ENCODE measurements around the gene PHACTR4. TPM values are rescaled to one million over a fixed set of nuclear protein-coding genes. Genes with fewer than 3 reads are reported as not detected.

The PHACTR4 gene
- total and polyA plus RNA-seq, 2 donors (not counting 3 experiments of a cell fraction or from before 2014, with no cell fraction given): 25.4 to 61.0 TPM

GRCh38 chr1:28518000-28518744, 148.6 kb downstream of the PHACTR4 start:
- Histone ChIP-seq H3K9ac (replicated peaks; ENCODE audit: extremely low read depth, insufficient read depth, low read length) (peak overlapping the region; percentile 75), H3K79me2 (ENCODE audit: control insufficient read depth, insufficient read depth, low read length) (peaks cover 41% of the 10 kb centered on the region), H3K4me3 (replicated peaks in 1 of 3; ENCODE audit: insufficient read depth in 1 of 3, low read depth in 1 of 3, low read length in 3 of 3) (peak overlapping the region; percentile 52 to 73 (median 57)), H3K36me3 (ENCODE audit: control insufficient read depth in 2 of 2, extremely low read depth in 1 of 2, insufficient read depth in 2 of 2, low read length in 2 of 2) (peaks cover 0 to 3% of the 10 kb centered on the region in 2 experiments), H4K20me1 (replicated peaks; ENCODE audit: control insufficient read depth, extremely low read depth, insufficient read depth, low read length) (no peaks in the 10 kb centered on the region), H3K9me1 (replicated peaks; ENCODE audit: control insufficient read depth, extremely low read depth, insufficient read depth, low read length) (no peaks in the 10 kb centered on the region), H3K4me1 (ENCODE audit: control insufficient read depth, extremely low read depth, insufficient read depth, low read length) (peaks cover 14% of the 10 kb centered on the region), H3K9me3 (replicated peaks; ENCODE audit: control insufficient read depth, insufficient read depth, low read length) (no peaks in the 10 kb centered on the region), H3K27me3 (ENCODE audit: control insufficient read depth in 2 of 2, insufficient read depth in 2 of 2, low read length in 2 of 2) (no peaks in the 10 kb centered on the region), H3K27ac (ENCODE audit: insufficient read depth, low read depth, low read length) (peak overlapping the region; percentile 46), H2AFZ (ENCODE audit: low read depth, low read length) (peak overlapping the region; percentile 73), H3K4me2 (ENCODE audit: insufficient read depth, low read length) (peak overlapping the region; percentile 92)
- DNase-seq (ENCODE audit: low read depth, low spot score) (peak; percentile 91), FAIRE-seq (peak; percentile 82)
- TF ChIP-seq POLR2A (IDR thresholded peaks at IDR 0.05; ENCODE audit: low read depth, low read length) (peak; percentile 87), CTCF (IDR thresholded peaks at IDR 0.05; ENCODE audit: extremely low read depth in 1 of 2, insufficient read depth in 1 of 2, low read depth in 1 of 2, low read length in 2 of 2) (peak; percentile 94 to 98), MYC (IDR thresholded peaks at IDR 0.05; ENCODE audit: low read depth, low read length) (no peak), FOS (IDR thresholded peaks at IDR 0.05; ENCODE audit: borderline replicate concordance, insufficient read depth, low read length) (no peak), GATA2 (IDR thresholded peaks at IDR 0.05; ENCODE audit: insufficient read depth, insufficient read length, low read depth, low read length) (no peak), POLR2AphosphoS5 (IDR thresholded peaks at IDR 0.05; ENCODE audit: insufficient read depth, low read depth, low read length) (peak; percentile 81), EZH2 (IDR thresholded peaks at IDR 0.05; ENCODE audit: borderline replicate concordance, low read depth, low read length, severe bottlenecking) (no peak)
- BruUV-seq (replicated peaks): no TSS peak
- ChIA-PET POLR2A (interaction anchor here (0.5 to 1.1 kb wide), 3 partner anchors 13 to 80 kb away, joined by 3 to 4 read pairs (median 3); partner anchors contain the start of gene RCC1), CTCF (interaction anchor here (0.6 to 2.6 kb wide), 13 partner anchors 8 to 359 kb away, joined by 3 to 53 read pairs (median 4); partner anchors contain the start of genes RCC1 and TRNAU1AP)
- intact Hi-C loops (cut with micrococcal nuclease): loop anchor here (1.0 to 5.0 kb wide), 6 partner anchors 35 to 359 kb away; partner anchors contain the start of genes TAF12, TRNAU1AP and YTHDF2
- dilution Hi-C loops (cut with MboI; ENCODE audit: extremely low pct_ligation_motif_present, low sequenced_read_pairs): no loop called here

Data from endothelial cell of umbilical vein (primary cell).